C1 segment of cervical spinal cord (tissue), 14 donors: ENCODE measurements around the gene ICAM3.
"Not testable (repeated sequence)": the region's sequence is repeated elsewhere in the genome, so short reads cannot be mapped to it uniquely, and the experiment has no call there.

Source experiments
- DNase-seq, 14 donors: peaks; one replicate each; lab custom pipeline; 2025; lab: John Stamatoyannopoulos, UW

Gene ICAM3

GRCh38 chr19:10346509-10346908, 7.1 kb upstream of the ICAM3 start:
- no peak for DNase-seq

GRCh38 chr19:10344780-10345179, 5.4 kb upstream of the ICAM3 start:
- no peak for DNase-seq

- DNase-seq = no peak
Observed at GRCh38 chr19:10343495-10343894, 4.1 kb upstream of the ICAM3 start.

- DNase-seq = no peak
Observed at GRCh38 chr19:10339977-10340376, 553 bp upstream of the ICAM3 start.

GRCh38 chr19:10338940-10339339, 484 bp downstream of the ICAM3 start:
- DNase-seq = no peak

- not testable (repeated sequence) for DNase-seq
Observed at GRCh38 chr19:10336725-10337124, 2.7 kb downstream of the ICAM3 start.

GRCh38 chr19:10335352-10335985, 4.0 kb downstream of the ICAM3 start:
- peak in 3 of 14 donors; percentile 3 to 28 (median 9) for DNase-seq

- DNase-seq = peak in 13 of 14 donors; percentile 9 to 80 (median 49)
Observed at GRCh38 chr19:10334588-10335351, 4.7 kb downstream of the ICAM3 start.

- DNase-seq = no peak
Observed at GRCh38 chr19:10333758-10334587, 5.5 kb downstream of the ICAM3 start.

- DNase-seq = peak; percentile 86 to 97 (median 94)
Observed at GRCh38 chr19:10332965-10333757, 6.3 kb downstream of the ICAM3 start, which contains the start of gene RAVER1. Gene RAVER1 (minus strand): TSS chr19:10333529. CDS start chr19:10333507, 22 bp downstream.

GRCh38 chr19:10332158-10332964, 7.1 kb downstream of the ICAM3 start:
- DNase-seq = no peak

- no peak for DNase-seq
Observed at GRCh38 chr19:10329555-10329954, 9.9 kb downstream of the ICAM3 start.

- no peak for DNase-seq
Observed at GRCh38 chr19:10328558-10329429, 10.6 kb downstream of the ICAM3 start.

GRCh38 chr19:10327793-10328192, 11.6 kb downstream of the ICAM3 start:
- no peak for DNase-seq

GRCh38 chr19:10325732-10326131, 13.7 kb downstream of the ICAM3 start:
- no peak for DNase-seq

- DNase-seq = no peak
Observed at GRCh38 chr19:10321874-10322835, 17.3 kb downstream of the ICAM3 start.

- DNase-seq = no peak
Observed at GRCh38 chr19:10321417-10321797, 18.0 kb downstream of the ICAM3 start.
